GM18526 (cell line): ENCODE results near the gene HECTD2.

Experiments used
- POLR2A ChIP-seq: IDR thresholded peaks from 3 replicates; pipeline ENCODE4 v1.6.1; 2011; ENCODE audit not compliant: insufficient read length; ENCODE audit errors: extremely low read depth

HECTD2 gene

GRCh38 chr10:91511549-91512330 is 101.6 kb downstream of the HECTD2 start:
- TF ChIP-seq POLR2A, result no peak

GRCh38 chr10:91512458-91512857 is 102.3 kb downstream of the HECTD2 start:
- no peak for TF ChIP-seq POLR2A

DNA sequence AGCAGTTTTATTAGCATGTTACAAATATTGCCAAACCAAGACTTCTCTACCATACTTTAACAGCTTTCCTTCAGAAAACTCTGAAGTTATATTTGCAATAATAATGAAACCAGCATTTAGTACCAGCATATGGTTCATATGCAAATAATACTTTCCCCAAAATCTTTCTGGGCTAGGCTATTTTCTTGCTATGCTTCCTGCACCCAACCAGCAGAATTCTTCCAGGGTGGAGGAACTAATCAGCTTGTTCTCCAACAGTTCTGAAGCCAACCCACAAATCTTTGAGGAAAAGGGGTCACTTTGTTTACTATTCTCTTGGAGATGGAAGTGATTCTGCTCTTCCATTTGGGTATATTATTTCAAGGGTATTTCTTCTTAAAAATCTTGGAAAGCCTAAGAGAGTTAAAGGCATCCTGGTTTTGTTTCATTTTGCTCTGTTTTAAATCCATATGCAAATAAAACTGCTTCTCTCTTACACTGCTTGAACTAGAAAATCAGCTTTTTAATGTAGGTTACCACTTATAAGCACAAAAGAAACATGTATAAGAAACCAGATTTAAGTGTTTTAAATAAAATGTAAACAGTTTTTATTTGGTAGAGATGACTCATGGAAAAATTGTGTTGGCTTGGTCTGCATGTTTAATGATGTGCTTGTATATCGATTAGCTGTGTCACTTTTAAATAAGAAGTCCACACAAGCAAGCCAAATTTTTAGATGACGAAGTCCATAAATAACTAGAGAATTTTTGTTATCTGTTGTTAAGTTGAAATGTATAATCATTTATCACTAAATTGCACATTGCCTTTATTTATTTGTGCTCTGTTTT is 103.7 kb downstream of the HECTD2 start:
- no peak for TF ChIP-seq POLR2A

- TF ChIP-seq POLR2A, result no peak
Observed at GRCh38 chr10:91514787-91515186, 104.6 kb downstream of the HECTD2 start.

- TF ChIP-seq POLR2A, result no peak
Observed at GRCh38 chr10:91517394-91517793, 107.2 kb downstream of the HECTD2 start.

GRCh38 chr10:91519899-91520514 is 109.9 kb downstream of the HECTD2 start:
- no peak for TF ChIP-seq POLR2A

DNA sequence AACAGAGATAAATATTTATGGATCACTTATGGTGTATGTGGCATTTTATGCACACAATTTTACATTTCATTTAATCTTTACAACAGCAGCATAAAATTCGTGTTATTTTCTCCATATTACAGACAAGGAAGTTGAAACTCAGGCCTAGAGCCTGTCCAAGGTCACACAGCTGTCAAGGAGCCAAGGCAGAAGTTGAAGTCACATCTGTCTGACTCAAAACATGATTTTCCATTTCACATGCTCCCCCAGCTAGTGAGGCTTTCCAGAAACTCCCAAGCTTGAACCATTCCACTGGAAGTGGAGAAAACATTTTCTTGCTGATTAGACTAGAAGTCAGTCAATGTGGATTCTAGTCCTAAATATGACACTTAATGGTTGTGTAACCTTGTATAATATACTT is 110.5 kb downstream of the HECTD2 start:
- TF ChIP-seq POLR2A, result no peak

- no peak for TF ChIP-seq POLR2A
Observed at GRCh38 chr10:91521439-91521838, 111.3 kb downstream of the HECTD2 start.

GRCh38 chr10:91525896-91526712 is 116.0 kb downstream of the HECTD2 start:
- TF ChIP-seq POLR2A, result no peak

GRCh38 chr10:91528080-91528479 is 117.9 kb downstream of the HECTD2 start:
- no peak for TF ChIP-seq POLR2A

DNA sequence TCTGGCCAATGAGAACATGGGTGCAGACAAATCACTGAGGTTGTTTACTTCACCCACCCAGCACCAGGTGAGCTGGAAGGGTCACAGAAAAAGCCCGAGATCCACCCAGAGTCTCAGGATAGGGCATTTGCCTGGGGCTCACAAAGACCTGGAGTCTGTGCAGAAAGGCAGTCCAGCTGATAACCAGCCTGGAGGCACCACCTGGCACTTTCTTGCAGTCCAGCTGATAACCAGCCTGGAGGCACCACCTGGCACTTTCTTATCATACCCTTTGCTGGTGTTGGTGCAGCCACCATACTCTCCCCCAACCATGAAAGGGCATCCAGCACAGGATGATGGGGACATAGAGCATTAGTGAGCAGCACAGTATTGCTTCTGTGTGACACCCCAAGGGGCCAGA is 118.6 kb downstream of the HECTD2 start:
- TF ChIP-seq POLR2A, result no peak

GRCh38 chr10:91536111-91536510 is 126.0 kb downstream of the HECTD2 start:
- TF ChIP-seq POLR2A, result no peak

DNA sequence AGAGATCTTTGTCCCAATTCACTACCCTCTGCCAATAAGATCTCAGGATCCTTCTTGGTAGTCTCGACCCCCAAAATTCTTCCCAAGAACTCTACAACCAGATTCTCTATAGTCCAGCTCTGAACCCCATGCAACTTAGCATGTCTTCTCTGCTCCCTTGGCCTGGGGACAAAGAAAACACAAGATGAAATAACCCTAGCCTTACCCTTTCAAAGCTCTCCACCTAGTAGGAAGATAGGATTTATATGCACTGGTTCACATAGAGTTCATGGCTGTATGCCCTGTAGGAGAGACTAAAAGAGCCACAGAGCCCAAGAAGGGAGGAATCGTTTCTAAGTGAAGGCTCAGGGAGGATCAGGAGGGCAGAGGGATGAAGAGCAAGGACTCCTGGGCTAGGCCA is 126.6 kb downstream of the HECTD2 start:
- no peak for TF ChIP-seq POLR2A

GRCh38 chr10:91537614-91538383 is 127.7 kb downstream of the HECTD2 start:
- TF ChIP-seq POLR2A, result no peak
